Breast epithelium (tissue), 4 donors: ENCODE data around the gene BCL2A1. TPM values are rescaled to one million over a fixed set of nuclear protein-coding genes. Genes with fewer than 3 reads are reported as not detected.

Source experiments
- DNase-seq, 2 donors: peaks; one replicate each; pipeline ENCODE4 v3.0.0-alpha.2; 2019; ENCODE audit warnings: low spot score in 2 of 2
- H3K27ac ChIP-seq, 2 donors: fragments of 200-600 bp; sonication (generic) in 1 of 2; one replicate each; pipeline ENCODE4 v1.5.1; 2016 to 2019; ENCODE audit warnings: mild to moderate bottlenecking in 1 of 2
- H3K27me3 ChIP-seq, 2 donors: fragments of 200-600 bp; sonication (generic) in 1 of 2; one replicate each; pipeline versions ENCODE4 v1.5.1 to v1.6.0; 2017 to 2019; ENCODE audit warnings: control low read depth in 1 of 2, mild to moderate bottlenecking in 1 of 2
- H3K36me3 ChIP-seq: fragments of 200-600 bp; one replicate; pipeline ENCODE4 v1.5.1; 2019
- H3K4me1 ChIP-seq, 2 donors: fragments of 200-600 bp; sonication (generic); one replicate each; pipeline ENCODE4 v1.5.1; 2016 to 2019; ENCODE audit warnings: control low read depth in 1 of 2
- H3K4me3 ChIP-seq, 3 donors: fragments of 200-600 bp; sonication (generic); 1 replicate in 2 of 3; 2 replicates in 1 of 3; pipeline ENCODE4 v1.5.1; 2016 to 2019; ENCODE audit warnings: mild to moderate bottlenecking in 3 of 3, moderate library complexity in 2 of 3
- H3K9me3 ChIP-seq, 2 donors: fragments of 200-600 bp; sonication (generic) in 1 of 2; one replicate each; pipeline ENCODE4 v1.5.1; 2016 to 2019; ENCODE audit warnings: control low read depth in 1 of 2
- CTCF ChIP-seq, 3 donors: fragments of 450-650 bp; IDR thresholded peaks; one replicate each; pipeline ENCODE4 v1.5.1; 2016 to 2017; ENCODE audit warnings: antibody characterized with exemption in 3 of 3, mild to moderate bottlenecking in 3 of 3, moderate library complexity in 3 of 3
- POLR2A ChIP-seq: fragments of 450-650 bp; IDR thresholded peaks from one replicate; pipeline ENCODE4 v1.6.1; 2016; ENCODE audit warnings: antibody characterized with exemption, mild to moderate bottlenecking, moderate library complexity
- POLR2AphosphoS5 ChIP-seq, 3 donors: sonication (generic); formaldehyde crosslinking; IDR thresholded peaks; one replicate each; pipeline ENCODE4 v1.6.1; 2017; ENCODE audit warnings: antibody characterized with exemption in 3 of 3
- intact Hi-C: fragments of 100-400 bp; cut with DNase I; formaldehyde crosslinking; loops from one replicate; pipeline ENCODE4 v1.15.1; 2023; ENCODE audit warnings: low total_unique reads
- total RNA-seq, 3 donors: library from RNA; depleted of rRNA; stranded (reverse); fragments of >200 nt; gene quantifications; one replicate each; pipeline ENCODE4 v1.1.0, GENCODE V29; 2016

The BCL2A1 gene
- total RNA-seq, 3 donors from 2014 or later: 1.4 to 12.6 (median 1.6) TPM

- intact Hi-C loops: no loop called here
- Histone ChIP-seq H3K4me3 (no peak overlapping the region), H3K36me3 (no peaks in the 10 kb centered on the region), H3K4me1 (no peaks in the 10 kb centered on the region), H3K9me3 (no peaks in the 10 kb centered on the region), H3K27me3 (no peaks in the 10 kb centered on the region), H3K27ac (no peak overlapping the region)
- TF ChIP-seq POLR2AphosphoS5 (IDR thresholded peaks at IDR 0.05) (no peak), CTCF (IDR thresholded peaks at IDR 0.05) (no peak), POLR2A (no peak)
- no peak for DNase-seq
These were observed 17.6 kb upstream of the BCL2A1 start for GRCh38 chr15:79988448-79989117.

GRCh38 chr15:79987969-79988368 is 17.0 kb upstream of the BCL2A1 start:
- TF ChIP-seq POLR2AphosphoS5 (IDR thresholded peaks at IDR 0.05): no peak
- TF ChIP-seq POLR2A: no peak
- TF ChIP-seq CTCF (IDR thresholded peaks at IDR 0.05): no peak
- no peak overlapping the region for H3K27ac ChIP-seq
- no peaks in the 10 kb centered on the region for H3K4me1 ChIP-seq
- DNase-seq: no peak
- intact Hi-C loops: no loop called here
- H3K4me3 ChIP-seq: no peak overlapping the region
- H3K27me3 ChIP-seq: no peaks in the 10 kb centered on the region
- H3K9me3 ChIP-seq: no peaks in the 10 kb centered on the region
- H3K36me3 ChIP-seq: no peaks in the 10 kb centered on the region

DNA sequence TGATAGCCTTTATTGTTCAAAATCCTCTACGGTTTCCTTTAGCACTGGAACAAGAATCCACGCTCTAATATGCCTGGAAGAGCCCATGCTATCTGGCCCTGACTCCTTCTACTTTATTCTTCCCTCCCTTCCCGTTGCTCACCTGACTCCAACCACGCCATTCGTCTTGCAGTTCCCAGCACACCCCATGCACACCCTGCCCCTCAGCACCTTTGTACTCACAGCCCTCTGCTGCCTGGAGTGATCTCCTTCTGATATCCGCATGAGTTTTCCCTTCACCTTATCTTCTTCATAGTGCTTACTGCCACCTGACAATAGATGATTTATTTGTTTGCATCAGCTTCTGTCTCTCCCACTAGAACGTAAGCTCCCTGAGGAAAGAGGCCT is 16.6 kb upstream of the BCL2A1 start:
- Histone ChIP-seq H3K36me3 (no peaks in the 10 kb centered on the region), H3K9me3 (no peaks in the 10 kb centered on the region), H3K27me3 (no peaks in the 10 kb centered on the region), H3K4me1 (no peaks in the 10 kb centered on the region), H3K27ac (no peak overlapping the region), H3K4me3 (no peak overlapping the region)
- no peak for DNase-seq
- no peak for TF ChIP-seq POLR2AphosphoS5 (IDR thresholded peaks at IDR 0.05)
- no peak for TF ChIP-seq POLR2A
- TF ChIP-seq CTCF (IDR thresholded peaks at IDR 0.05): no peak
- intact Hi-C loops: no loop called here

DNA sequence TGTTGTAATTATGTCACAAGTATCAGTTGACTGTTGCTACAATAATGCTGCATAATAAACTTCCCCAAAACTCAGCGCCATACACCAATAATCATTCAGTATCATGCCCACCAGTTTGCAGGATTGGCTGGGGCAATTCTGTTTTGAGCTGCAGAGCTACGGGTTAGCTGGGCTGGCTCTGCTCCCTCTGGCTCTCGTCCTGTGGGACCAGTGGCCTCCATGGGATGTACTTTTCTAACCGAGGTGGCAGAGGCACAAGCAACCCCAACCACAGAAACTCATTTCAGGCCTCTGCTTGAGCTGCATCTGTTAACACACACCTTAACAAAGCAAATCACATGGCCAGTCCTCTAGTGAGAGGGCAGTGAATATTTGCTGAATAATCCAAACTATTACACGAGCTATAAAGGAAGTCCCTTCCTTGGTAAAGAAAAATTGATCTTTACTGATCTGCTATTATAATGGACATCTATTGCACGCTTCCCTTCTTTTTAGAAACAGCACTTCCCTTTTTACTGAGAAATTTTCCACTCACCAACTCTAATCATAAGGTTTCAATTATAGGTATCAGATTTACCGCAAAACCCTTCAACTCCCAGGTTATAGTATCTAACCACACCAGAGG is 10.9 kb upstream of the BCL2A1 start:
- H3K27ac ChIP-seq: no peak overlapping the region
- no peaks in the 10 kb centered on the region for H3K4me1 ChIP-seq
- H3K27me3 ChIP-seq: no peaks in the 10 kb centered on the region
- no peak for DNase-seq
- H3K4me3 ChIP-seq: no peak overlapping the region
- no peaks in the 10 kb centered on the region for H3K36me3 ChIP-seq
- no peaks in the 10 kb centered on the region for H3K9me3 ChIP-seq
- intact Hi-C loops: no loop called here
- TF ChIP-seq POLR2AphosphoS5 (IDR thresholded peaks at IDR 0.05) (no peak), POLR2A (no peak), CTCF (IDR thresholded peaks at IDR 0.05) (no peak)

DNA sequence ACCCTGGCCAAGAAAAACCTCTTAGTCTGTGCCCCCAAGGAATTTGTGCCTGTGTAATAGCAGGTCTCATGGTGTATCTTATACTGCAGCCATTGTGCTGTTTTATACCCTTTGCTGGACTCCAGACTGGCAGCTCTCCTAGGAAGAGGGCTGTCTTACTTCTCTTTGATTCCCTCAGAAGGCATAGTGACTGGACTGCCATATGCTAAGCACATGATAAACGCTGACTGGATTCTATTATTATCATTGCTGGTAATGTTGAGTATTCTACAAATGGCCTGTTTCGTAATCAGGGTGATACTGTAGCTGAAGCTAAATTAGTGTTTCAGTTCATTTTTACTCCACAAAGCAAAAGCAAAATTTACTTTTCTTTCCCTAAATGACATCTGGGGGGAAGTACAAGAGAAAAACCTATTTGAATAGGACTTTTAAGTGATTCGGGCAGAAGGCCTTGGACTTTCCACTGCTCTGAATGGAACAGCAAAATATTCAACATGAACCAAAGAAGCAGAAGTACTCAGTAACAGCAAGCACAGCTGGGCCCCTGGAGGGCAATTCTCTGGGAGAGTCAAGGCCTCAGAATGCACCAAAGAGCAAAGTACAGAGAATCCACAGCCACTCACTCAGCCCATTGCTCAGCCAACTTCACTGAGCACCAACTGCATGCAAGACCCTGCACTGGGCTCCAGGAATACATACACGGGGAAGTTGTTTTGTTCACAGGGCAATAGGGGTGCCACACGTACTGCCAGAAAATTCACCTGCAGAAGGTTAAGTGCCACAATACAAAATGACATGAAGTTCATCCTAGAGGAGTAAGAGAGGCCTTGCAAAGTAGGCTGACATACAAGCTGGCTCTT is 7.9 kb upstream of the BCL2A1 start:
- no peaks in the 10 kb centered on the region for H3K4me1 ChIP-seq
- no peak overlapping the region for H3K4me3 ChIP-seq
- H3K27ac ChIP-seq: peak overlapping the region; percentile 62 to 80
- peak in 1 of 2 donors; percentile 29 for DNase-seq
- H3K36me3 ChIP-seq: no peaks in the 10 kb centered on the region
- intact Hi-C loops: no loop called here
- H3K27me3 ChIP-seq: no peaks in the 10 kb centered on the region
- TF ChIP-seq POLR2A (no peak), POLR2AphosphoS5 (IDR thresholded peaks at IDR 0.05) (no peak), CTCF (IDR thresholded peaks at IDR 0.05) (no peak)
- H3K9me3 ChIP-seq: no peaks in the 10 kb centered on the region
